ENCODE data around the gene TMEM31. TPM values are rescaled to one million over a fixed set of nuclear protein-coding genes. Genes with fewer than 3 reads are reported as not detected.

The TMEM31 gene, protein sequence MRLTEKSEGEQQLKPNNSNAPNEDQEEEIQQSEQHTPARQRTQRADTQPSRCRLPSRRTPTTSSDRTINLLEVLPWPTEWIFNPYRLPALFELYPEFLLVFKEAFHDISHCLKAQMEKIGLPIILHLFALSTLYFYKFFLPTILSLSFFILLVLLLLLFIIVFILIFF
- polyA plus RNA-seq (2012; rRNA removed) = 0.11 TPM in 1 of 2 replicates, not detected in the other
- polyA plus RNA-seq (2012; cell fraction: cytosol; rRNA removed) = 0.09 and 0.13 TPM in 2 replicates
- 0.39 and 0.53 TPM in 2 replicates for polyA plus RNA-seq (2012; cell fraction: nucleus; rRNA removed)

DNA sequence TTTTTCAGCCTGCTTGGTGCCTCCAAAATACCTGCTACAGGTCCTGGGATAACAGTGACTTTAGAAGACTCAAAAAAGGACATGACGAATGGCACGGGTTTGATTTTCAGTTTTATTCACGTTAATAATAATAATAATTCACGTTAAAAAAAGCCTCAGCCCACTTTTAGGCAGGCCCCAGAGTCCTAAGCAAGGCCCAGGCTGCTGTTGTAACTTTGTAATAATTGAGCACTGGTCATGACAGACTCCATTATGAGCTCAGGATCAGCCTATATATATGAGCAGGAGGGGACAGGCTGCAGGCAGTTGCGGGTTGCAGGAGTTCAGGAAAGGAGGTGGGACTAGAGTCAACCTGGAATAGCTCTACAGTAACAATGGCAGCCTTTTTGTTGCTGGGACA, at the start of gene TMEM31:
TMEM31 (plus strand) TSS at position 301 of the 400 bp plus-strand sequence. CDS start 1,350 bp downstream, outside the sequence.
- Histone ChIP-seq H3K9ac (no peak within 1 kb of the TSS), H4K20me1 (ENCODE audit: insufficient read depth) (no peaks in the 10 kb centered on the region), H3K4me2 (no peak within 1 kb of the TSS), H3K4me1 (ENCODE audit: control insufficient read depth in 1 of 2, insufficient read depth in 2 of 2, low read depth in 1 of 2, low read length in 1 of 2) (no peaks in the 10 kb centered on the region), H3K9me3 (no peaks in the 10 kb centered on the region), H3K4me3 (ENCODE audit: low read depth in 2 of 2, low read length in 1 of 2) (no peak within 1 kb of the TSS), H3F3A (replicated peaks; ENCODE audit: insufficient read depth) (no peaks in the 10 kb centered on the region), H3K9me2 (no peaks in the 10 kb centered on the region), H3K27me3 (ENCODE audit: insufficient read depth) (peaks cover 8% of the 10 kb centered on the region; the same call in 1 of the 2 replicates), H3K79me2 (ENCODE audit: insufficient read depth) (no peaks in the 10 kb centered on the region), H2AFZ (ENCODE audit: low read depth) (no peak within 1 kb of the TSS), H3K36me3 (replicated peaks in 1 of 2; ENCODE audit: control insufficient read depth in 1 of 2, insufficient read depth in 2 of 2, low read length in 1 of 2) (no peaks in the 10 kb centered on the region), H3K27ac (ENCODE audit: low read depth in 2 of 2, low read length in 1 of 2) (no peak within 1 kb of the TSS)
- ChIA-PET CTCF (interaction anchor here (0.9 to 3.4 kb wide), 6 partner anchors 17 to 221 kb away, joined by 3 to 35 read pairs (median 3); no protein-coding TSS in a partner anchor), POLR2A (no interaction called here)
- no peak for DNase-seq
- 50% methylated on average over 5 of the region's 5 CpGs for WGBS (ENCODE audit: low lambda C conversion rate)
- TF ChIP-seq, protein P1, sequence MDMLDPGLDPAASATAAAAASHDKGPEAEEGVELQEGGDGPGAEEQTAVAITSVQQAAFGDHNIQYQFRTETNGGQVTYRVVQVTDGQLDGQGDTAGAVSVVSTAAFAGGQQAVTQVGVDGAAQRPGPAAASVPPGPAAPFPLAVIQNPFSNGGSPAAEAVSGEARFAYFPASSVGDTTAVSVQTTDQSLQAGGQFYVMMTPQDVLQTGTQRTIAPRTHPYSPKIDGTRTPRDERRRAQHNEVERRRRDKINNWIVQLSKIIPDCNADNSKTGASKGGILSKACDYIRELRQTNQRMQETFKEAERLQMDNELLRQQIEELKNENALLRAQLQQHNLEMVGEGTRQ (IDR thresholded peaks at IDR 0.05; ENCODE audit: borderline replicate concordance, low read depth, low read length) = no peak
- TF ChIP-seq, protein P2, sequence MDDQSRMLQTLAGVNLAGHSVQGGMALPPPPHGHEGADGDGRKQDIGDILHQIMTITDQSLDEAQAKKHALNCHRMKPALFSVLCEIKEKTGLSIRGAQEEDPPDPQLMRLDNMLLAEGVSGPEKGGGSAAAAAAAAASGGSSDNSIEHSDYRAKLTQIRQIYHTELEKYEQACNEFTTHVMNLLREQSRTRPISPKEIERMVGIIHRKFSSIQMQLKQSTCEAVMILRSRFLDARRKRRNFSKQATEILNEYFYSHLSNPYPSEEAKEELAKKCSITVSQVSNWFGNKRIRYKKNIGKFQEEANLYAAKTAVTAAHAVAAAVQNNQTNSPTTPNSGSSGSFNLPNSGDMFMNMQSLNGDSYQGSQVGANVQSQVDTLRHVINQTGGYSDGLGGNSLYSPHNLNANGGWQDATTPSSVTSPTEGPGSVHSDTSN (IDR thresholded peaks at IDR 0.05) = no peak
- TF ChIP-seq MXI1 (IDR thresholded peaks at IDR 0.05; ENCODE audit: low read depth, low read length) = no peak
- no peak for TF ChIP-seq NFIC (IDR thresholded peaks at IDR 0.05; ENCODE audit: borderline replicate concordance)
- no peak for TF ChIP-seq JUND (IDR thresholded peaks at IDR 0.05)
- no peak for TF ChIP-seq TEAD4 (IDR thresholded peaks at IDR 0.05; ENCODE audit: borderline replicate concordance, insufficient read depth)
- TF ChIP-seq ELF1 (IDR thresholded peaks at IDR 0.05) = no peak
- TF ChIP-seq, protein P3, sequence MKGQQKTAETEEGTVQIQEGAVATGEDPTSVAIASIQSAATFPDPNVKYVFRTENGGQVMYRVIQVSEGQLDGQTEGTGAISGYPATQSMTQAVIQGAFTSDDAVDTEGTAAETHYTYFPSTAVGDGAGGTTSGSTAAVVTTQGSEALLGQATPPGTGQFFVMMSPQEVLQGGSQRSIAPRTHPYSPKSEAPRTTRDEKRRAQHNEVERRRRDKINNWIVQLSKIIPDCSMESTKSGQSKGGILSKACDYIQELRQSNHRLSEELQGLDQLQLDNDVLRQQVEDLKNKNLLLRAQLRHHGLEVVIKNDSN (IDR thresholded peaks at IDR 0.05; ENCODE audit: borderline replicate concordance, low read depth) = no peak
- TF ChIP-seq SMC3 (IDR thresholded peaks at IDR 0.05; ENCODE audit: low read depth, low read length) = no peak
- TF ChIP-seq RFX5 (IDR thresholded peaks at IDR 0.05; ENCODE audit: low read length) = no peak
- no peak for TF ChIP-seq FOXM1 (IDR thresholded peaks at IDR 0.05; ENCODE audit: low read depth)
- TF ChIP-seq RXRA (IDR thresholded peaks at IDR 0.05; ENCODE audit: borderline replicate concordance, low read depth) = no peak
- TF ChIP-seq, protein P4, sequence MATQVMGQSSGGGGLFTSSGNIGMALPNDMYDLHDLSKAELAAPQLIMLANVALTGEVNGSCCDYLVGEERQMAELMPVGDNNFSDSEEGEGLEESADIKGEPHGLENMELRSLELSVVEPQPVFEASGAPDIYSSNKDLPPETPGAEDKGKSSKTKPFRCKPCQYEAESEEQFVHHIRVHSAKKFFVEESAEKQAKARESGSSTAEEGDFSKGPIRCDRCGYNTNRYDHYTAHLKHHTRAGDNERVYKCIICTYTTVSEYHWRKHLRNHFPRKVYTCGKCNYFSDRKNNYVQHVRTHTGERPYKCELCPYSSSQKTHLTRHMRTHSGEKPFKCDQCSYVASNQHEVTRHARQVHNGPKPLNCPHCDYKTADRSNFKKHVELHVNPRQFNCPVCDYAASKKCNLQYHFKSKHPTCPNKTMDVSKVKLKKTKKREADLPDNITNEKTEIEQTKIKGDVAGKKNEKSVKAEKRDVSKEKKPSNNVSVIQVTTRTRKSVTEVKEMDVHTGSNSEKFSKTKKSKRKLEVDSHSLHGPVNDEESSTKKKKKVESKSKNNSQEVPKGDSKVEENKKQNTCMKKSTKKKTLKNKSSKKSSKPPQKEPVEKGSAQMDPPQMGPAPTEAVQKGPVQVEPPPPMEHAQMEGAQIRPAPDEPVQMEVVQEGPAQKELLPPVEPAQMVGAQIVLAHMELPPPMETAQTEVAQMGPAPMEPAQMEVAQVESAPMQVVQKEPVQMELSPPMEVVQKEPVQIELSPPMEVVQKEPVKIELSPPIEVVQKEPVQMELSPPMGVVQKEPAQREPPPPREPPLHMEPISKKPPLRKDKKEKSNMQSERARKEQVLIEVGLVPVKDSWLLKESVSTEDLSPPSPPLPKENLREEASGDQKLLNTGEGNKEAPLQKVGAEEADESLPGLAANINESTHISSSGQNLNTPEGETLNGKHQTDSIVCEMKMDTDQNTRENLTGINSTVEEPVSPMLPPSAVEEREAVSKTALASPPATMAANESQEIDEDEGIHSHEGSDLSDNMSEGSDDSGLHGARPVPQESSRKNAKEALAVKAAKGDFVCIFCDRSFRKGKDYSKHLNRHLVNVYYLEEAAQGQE (IDR thresholded peaks at IDR 0.05; ENCODE audit: low read depth, low read length) = no peak
- no peak for TF ChIP-seq TCF12 (IDR thresholded peaks at IDR 0.05)
- no peak for TF ChIP-seq MEF2A (IDR thresholded peaks at IDR 0.05; ENCODE audit: borderline replicate concordance, low read depth)
- no peak for TF ChIP-seq GATA2 (CRISPR knock-in tag; IDR thresholded peaks at IDR 0.05)
- TF ChIP-seq RAD21 (IDR thresholded peaks at IDR 0.05; ENCODE audit: low read length) = no peak
- no peak for TF ChIP-seq EZH2phosphoT487 (IDR thresholded peaks at IDR 0.05; ENCODE audit: borderline replicate concordance, low read depth)
- TF ChIP-seq POLR2AphosphoS5 (IDR thresholded peaks at IDR 0.05; ENCODE audit: low read depth, low read length) = no peak
